GM21526 (cell line): ENCODE data around the gene D2HGDH.
"Not testable (repeated sequence)": the region's sequence is repeated elsewhere in the genome, so short reads cannot be mapped to it uniquely, and the experiment has no call there.

ENCODE experiments used
- ATAC-seq: cut with Tn5 transposase; IDR thresholded peaks from one replicate; pipeline ENCODE4 v1.9.1; 2021; ENCODE audit warnings: moderate library complexity; ENCODE audit not compliant: unreplicated experiment, low FRiP score

The D2HGDH gene

DNA sequence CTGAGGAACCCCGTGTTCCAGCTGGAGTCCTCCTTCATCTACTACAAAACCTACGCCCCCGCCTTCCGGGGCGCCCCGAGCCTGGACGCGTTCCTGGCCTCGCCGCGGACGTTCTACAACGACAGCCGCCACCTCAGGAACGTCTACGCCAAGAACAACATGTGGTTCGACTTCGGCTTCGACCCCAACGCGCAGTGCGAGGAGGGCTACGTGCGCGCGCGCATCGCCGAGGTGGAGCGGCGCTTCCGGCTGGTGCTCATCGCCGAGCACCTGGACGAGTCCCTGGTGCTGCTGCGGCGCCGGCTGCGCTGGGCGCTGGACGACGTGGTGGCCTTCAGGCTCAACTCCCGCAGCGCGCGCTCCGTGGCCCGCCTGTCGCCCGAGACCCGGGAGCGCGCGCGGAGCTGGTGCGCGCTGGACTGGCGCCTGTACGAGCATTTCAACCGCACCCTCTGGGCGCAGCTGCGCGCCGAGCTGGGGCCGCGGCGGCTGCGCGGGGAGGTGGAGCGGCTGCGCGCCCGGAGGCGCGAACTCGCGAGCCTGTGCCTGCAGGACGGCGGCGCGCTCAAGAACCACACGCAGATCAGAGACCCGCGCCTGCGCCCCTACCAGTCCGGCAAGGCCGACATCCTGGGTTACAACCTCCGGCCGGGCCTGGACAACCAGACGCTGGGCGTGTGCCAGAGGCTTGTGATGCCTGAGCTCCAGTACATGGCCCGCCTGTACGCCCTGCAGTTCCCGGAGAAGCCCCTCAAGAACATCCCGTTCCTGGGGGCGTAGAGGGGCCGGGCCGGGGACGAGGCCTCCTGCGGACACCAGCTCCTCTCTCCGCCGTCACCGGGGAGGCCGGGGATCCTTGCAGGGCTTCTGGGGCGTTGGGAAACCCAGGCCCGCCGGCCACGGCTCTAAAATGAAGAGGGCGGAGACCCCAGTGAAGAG lies 69.2 kb downstream of the D2HGDH start:
- ATAC-seq = no peak

DNA sequence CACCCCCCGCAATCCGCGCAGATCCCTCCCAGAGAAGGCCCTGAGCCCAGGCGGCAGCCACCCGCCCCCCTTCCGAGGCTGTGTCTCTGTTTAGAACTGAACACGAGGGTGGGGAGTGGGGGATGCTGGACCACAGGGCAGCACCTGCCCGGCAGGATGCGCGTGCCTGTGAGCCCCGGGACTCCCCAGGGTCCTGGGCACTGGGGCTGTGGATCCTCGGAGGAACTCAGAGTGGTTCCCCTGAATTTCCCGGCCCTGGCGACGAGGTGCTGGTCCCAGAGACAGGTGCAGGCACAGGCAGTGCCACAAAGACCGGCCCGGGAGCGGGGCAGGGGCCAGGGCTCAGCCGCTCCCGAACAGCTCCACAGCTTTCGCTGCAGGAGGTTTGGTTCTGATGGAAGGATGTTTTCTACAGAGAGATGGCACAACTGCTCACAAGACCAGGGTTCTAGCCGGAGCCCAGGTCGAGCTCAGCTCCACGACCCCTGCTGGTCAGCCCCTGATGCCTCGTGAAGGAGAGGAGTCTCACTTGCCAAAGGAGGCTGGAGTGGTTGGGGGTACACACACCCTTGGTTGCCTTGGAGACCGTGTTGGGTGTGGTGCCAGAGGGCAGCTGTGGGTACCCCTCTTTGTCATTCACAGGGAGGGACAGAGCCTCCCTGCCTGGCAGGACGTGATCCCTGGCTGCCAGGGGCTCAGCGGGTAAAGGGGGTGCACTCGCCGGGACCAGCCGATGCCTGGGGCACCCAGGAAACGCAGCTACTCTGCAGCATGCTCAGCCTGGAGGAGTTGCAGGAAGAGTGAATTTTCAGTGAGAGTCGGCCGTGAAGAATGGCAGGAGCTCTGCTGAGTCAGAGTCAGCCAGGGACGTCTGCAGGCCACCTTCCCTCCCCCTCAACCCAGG lies 70.1 kb downstream of the D2HGDH start:
- ATAC-seq = no peak

DNA sequence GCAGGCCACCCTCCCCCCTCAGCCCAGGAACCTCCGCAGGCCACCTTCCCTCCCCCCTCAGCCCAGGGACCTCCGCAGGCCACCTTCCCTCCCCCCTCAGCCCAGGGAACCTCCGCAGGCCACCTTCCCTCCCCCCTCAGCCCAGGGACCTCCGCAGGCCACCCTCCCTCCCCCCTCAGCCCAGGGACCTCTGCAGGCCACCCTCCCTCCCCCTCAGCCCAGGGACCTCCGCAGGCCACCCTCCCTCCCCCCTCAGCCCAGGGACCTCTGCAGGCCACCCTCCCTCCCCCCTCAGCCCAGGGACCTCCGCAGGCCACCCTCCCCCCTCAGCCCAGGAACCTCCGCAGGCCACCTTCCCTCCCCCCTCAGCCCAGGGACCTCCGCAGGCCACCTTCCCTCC lies 71.8 kb downstream of the D2HGDH start:
- not testable (repeated sequence) for ATAC-seq

DNA sequence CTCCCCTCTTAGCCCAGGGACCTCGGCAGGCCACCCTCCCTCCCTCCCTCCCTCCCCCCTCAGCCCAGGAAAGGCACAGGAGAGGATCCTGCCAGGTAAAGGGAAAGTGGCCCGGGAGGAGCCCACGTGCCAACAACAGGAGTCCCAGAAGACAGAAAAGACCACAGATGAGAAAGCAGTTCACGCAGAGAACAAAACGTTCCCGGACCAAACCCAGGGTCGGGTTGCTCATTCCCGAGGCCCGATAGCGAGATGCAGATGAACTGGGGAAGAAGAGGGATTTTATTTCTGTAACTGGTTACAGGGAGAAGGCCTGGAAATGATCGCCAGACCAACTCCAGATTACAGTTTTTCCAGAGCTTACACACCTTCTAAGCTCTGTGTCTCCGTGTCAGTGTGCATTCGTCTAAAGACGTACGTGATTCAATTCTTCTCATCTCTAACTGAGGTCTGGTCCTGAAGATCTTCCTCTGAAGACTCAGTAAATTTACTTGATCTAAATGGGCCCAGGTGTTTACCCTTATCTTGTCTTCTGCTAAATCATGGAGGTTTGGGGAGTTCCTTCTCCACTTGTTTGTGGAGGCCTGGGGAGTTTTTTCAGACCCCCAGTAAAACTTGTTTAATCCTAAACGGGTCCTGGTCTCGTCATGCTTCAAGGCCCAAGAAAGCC lies 73.8 kb downstream of the D2HGDH start:
- ATAC-seq = no peak

DNA sequence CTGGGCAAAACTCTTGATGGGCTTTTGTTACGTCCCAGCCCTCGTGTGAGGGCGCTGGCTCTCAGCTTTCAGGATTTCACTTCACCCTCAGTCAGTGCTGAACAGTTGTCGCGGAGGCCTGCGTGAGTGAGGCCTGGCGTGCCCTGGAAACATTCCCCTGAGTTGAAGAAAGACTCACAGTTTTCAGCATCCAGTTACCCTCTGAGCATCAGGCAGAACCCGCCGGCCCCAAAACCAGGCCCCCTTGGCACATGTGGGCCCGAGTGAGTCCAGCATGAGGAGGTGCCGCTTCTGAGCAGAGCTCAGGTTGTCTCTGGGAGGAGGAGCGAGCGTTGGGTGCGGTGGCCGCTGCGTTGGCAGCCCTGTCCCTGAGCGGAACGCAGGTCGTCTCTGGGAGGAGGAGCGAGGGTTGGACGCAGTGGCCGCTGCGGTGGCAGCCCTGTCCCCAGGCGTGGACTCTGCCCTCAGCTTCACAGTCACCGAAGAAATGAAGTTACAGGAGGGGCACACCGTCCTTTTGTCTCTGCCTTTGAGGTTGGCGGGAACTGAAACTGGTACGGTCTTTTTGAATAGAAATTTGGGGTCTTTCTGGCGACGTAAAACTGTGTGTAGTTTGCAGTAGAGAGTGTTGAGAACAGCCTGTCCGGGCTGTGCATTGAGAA lies 74.4 kb downstream of the D2HGDH start, which contains the start of gene NEU4:
NEU4 (plus strand) TSS at position 473 of the 662 bp plus-strand sequence. CDS start 5,292 bp downstream, outside the sequence.
- ATAC-seq = no peak

DNA sequence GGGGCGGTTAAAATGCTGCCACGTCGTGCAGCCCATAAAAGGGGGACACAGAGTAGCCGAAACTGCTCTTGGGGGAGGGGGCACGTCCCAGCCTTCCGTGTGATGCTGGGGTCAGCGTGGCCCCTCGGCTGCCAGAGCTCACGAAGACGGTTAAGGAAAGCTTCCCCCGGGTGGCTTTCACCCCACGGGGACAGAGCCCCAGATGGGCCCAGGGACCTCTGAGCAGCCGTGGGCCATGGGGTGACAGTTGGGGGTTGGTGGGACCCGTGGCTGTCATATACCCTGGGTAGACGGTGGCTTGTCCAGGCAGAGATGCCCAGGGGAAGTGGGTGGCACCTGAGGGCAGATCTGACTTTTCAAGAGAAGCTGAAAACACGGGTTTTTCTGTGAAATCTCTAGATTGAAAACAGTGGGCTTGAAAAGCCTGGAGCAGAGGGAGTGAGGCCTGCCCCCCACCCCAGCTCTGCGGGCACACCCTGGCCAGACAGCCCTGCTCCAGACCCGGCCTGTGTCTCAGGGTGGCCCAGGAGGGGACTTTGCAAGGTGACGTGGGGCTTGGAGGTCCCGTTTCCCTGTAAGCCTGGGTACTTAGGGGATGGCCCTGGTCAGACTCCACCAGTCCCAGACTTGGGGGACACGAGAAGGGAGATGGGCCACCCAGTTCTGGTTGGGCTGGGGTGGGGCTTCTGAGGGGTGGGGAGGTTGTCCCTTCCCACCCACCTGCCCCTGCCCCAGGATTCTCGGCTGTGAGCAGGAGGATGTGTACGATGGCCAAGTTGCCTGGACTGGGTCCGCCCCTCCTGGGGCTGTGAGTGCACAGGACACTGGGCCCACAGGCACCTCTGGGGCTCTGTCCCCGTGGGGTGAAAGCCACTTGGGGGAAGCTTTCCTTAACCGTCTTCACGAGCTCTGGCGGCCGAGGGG lies 75.2 kb downstream of the D2HGDH start:
- no peak for ATAC-seq

DNA sequence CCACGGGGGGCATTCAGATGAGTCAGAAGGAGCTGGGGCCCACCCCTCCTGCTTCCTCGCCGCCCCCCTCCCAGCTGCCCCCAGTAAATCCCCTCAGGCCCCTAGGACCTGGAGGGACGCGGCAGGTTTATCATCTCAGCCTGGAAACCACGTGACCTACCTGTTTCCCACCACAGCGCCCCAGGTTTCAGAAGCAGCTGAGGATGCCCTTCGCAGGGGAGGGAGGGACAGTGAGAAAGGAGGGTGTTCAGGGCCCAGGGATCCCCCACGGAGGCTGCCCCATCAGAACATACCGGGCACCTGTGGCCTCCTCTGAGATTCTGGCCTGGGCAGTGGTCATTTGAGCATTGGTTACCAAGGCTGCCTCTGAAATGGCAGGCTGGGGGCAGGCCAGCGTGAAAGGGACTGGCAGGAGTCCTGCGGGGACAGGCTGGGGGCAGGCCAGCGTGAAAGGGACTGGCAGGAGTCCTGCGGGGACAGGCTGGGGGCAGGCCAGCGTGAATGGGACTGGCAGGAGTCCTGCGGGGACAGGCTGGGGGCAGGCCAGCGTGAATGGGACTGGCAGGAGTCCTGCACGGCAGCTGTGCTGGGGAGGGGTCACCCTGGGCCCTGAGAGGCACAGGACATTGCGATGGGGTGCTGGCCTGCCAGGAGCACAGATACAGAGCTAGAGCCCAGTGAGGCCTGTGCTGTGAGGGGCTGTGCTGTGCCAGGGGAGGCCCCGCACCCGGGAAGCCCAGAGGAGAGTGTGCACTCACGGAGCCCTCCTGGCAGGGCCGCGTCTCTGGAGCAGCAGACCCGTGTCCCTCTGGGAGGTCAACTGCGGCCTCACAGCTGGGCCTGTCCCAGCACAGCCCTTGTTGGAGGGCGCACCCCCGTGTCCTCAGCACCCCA lies 76.1 kb downstream of the D2HGDH start:
- ATAC-seq = no peak

DNA sequence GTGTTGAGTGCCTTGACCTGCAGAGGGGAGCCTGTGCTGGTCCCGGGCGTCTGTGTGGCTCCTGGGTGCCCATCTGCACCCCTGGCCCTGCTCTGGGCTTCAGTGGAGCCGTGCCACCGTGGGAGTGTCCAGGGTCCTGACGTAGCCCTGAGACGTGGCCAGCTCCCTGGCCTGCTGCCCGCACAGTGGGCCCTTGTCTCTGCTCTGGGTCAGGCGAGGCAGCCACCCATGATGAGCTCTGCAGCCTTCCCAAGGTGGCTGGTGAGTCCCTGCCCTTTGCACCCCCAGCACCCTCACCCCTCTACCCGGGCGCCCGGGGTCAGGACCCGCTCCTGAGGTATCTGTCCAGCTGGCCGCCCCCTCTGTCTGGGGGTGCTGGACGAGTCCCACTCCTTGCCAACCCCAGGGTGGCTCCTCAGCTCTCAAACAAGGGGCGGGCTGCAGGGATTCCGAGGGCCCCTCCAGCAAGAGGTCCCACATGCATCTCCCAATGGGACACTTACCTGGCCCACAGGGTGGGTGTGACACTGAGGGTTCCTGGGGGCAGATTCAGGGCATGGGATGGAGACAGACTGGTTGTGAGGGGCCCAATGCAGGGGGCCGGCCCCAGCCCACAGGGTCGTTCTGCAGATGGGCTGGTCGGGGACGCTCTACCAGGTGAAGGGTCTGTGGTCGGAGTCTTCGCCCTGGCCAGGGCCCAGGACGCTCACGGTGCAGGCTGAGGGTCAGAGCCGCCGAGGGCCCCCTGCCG lies 76.9 kb downstream of the D2HGDH start:
- ATAC-seq = no peak

DNA sequence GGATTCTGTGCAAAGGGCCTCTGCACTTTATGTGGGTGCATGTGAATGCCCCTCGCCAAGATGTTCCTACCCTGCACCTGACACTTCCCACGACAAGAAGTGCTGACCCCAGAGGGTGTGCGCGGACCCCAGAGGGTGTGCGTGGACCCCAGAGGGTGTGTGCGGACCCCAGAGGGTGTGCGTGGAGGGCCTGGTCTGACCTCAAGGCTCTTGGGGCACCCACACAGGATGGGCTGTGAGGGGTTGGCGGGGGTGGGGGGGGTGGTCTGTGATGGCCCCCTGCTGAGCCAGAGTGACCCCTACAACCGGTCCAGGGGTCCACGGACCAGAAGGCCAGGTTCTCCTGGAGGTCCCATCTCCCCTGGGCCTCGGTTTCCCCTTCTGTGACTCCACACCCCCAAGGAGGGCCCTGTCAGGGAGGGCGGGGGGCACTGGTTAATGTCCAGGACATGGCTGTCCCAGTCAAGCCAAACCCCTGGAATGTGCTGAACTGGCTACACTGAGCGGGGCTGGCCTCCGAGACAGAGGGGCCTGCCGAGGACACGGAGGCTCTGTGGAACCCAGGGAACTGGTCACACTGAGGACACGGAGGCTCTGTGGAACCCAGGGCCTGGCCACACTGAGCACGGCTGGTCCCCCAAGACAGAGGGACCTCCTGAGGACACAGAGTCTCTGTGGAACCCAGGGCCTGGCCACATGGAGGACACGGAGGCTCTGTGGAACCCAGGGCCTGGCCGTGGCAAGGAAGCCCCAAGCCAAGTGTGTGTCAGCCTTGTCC lies 77.7 kb downstream of the D2HGDH start:
- ATAC-seq = no peak

DNA sequence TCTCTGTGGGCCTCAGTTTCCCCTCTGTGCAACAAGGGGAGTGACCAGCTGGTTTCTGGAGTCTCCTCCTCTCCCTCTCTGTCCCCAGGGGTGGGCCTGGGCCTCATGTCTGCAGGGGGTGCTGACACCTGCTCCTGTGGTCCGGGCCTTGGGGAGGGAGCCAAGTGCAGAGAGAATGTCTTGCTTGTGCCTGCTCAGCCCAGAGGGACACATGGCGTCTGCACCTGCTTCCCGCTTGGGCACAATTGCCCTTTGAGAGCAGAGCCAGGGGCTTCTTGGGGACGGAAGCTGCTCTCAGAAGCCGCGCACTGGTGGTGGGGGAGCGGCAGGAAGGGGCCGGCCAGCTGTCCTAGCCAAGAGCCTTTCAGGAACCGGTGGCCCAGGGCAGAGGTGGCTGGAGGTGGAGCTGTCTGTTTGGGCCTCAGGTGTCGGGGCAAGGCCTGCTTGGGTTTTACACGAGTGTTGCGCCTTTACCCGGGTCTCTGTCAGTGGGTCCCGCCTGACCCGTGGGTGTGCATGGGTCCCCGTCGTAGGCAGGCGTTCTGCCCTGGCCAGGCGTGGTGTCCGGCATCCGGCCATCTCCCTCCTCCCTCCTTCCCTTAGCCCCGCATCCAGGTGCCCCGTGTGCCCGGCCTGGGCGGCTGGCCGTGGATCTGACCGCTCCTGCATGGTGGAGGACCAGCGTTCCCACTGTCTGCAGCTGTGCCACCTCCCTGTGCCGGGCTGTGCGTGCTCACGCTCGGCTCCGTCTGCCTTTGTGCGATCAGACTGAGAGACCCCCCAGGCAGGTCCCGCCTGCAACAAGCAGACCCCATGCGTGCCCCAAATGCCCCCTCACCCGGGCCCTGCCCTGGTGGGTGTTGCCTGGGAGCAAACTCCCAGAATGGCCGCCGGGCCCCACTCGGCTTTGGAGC lies 78.6 kb downstream of the D2HGDH start:
- no peak for ATAC-seq

DNA sequence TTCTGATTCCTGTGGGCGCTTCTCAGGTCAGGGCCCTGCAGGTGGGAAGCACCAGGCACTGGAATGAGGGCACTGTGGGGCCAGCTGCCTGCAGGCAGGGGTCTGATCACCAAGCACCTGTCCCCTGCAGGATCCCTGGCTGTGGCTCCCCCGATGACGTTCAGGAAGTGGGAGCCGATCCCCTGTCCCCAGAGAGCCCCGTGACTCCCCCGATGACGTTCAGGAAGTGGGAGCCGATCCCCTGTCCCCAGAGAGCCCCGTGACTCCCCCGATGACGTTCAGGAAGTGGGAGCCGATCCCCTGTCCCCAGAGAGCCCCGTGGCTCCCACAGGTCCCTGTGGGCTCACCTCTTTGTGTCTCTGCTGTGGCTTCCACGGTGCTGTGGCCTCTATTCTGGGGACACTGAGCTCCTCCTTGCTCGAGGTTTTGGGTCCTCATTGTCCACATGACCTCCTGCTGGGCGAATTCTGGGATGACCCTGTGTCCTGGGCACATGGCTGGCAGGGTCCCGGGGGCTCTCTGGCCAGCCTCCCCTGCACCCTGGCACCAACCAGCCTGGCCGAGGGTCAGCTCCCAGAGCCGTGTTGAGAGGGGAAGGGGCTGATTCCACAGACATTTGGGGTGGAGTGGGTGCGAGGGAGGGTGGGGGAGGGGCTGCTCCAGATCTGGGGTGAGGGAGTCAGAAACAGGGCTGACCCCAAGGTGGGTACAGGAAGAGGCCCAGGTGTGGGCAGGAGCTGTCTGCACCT lies 79.4 kb downstream of the D2HGDH start:
- no peak for ATAC-seq

DNA sequence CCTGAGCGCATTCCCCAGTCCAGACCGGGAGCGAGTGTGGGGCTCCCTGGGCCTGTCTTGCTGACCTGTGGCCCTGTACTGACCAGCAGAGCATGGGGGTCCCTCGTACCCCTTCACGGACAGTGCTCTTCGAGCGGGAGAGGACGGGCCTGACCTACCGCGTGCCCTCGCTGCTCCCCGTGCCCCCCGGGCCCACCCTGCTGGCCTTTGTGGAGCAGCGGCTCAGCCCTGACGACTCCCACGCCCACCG lies 79.9 kb downstream of the D2HGDH start:
- no peak for ATAC-seq

DNA sequence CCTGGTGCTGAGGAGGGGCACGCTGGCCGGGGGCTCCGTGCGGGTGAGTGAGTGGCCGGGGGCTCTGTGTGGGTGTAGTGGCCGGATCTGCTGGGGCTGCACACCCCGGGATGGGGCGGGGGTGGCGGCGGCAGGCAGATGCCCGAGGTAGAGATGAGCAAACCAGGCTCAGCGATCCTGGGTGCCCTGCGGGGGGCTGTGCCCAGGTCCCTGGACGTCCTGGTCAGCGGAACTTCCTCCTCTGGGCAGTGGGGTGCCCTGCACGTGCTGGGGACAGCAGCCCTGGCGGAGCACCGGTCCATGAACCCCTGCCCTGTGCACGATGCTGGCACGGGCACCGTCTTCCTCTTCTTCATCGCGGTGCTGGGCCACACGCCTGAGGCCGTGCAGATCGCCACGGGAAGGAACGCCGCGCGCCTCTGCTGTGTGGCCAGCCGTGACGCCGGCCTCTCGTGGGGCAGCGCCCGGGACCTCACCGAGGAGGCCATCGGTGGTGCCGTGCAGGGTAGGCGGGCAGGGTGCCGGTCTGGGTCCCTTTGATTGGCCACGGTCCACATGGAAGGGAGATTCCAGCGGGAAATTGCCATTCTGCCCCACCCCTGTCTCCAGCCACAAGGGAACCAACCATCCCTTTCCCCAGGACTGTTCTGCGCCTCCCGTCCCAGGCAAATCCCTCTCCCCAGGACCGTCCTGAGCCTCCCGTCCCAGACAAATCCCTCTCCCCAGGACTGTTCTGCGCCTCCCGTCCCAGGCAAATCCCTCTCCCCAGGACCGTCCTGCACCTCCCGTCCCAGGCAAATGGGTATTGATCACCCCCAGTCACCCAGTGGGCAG lies 80.4 kb downstream of the D2HGDH start:
- no peak for ATAC-seq
